K562 (cell line): Measurements from ENCODE around the gene KLK1. TPM values are rescaled to one million over a fixed set of nuclear protein-coding genes. Genes with fewer than 3 reads are reported as not detected.
A peak's percentile ranks its signal among the peaks of the same experiment; 100 is the strongest.

Experiments
- ARNT ChIP-seq, 2 experiments: fragments of 450-650 bp; IDR thresholded peaks; 2 replicates each; pipeline ENCODE4 v1.6.1; 2016; ENCODE audit warnings: mild to moderate bottlenecking in 1 of 2
- CHD2 ChIP-seq: IDR thresholded peaks from 2 replicates; pipeline ENCODE4 v1.6.1; 2011; ENCODE audit warnings: low read depth, low read length
- CLOCK ChIP-seq: fragments of 250-450 bp; sonication (Bioruptor Pico); IDR thresholded peaks from 2 replicates; pipeline ENCODE4 v1.4.0; 2020; ENCODE audit warnings: mild to moderate bottlenecking, moderate library complexity, borderline replicate concordance
- COPS2 ChIP-seq: fragments of 450-650 bp; conservative IDR thresholded peaks from 2 replicates; pipeline ENCODE4 v1.6.1; 2016; ENCODE audit warnings: mild to moderate bottlenecking, moderate library complexity
- HDAC2 ChIP-seq: fragments of 450-650 bp; IDR thresholded peaks from 2 replicates; pipeline ENCODE4 v1.6.1; 2016; ENCODE audit warnings: mild to moderate bottlenecking
- HMGN3 ChIP-seq: IDR thresholded peaks from 2 replicates; pipeline ENCODE4 v1.6.1; 2011; ENCODE audit warnings: borderline replicate concordance, low read depth, mild to moderate bottlenecking, mixed read lengths, low read length; ENCODE audit not compliant: insufficient read length; ENCODE audit errors: extremely low read depth
- JUND ChIP-seq, 2 experiments: IDR thresholded peaks; 2 replicates in 1 of 2; 3 replicates in 1 of 2; pipeline ENCODE4 v1.6.1; 2011; ENCODE audit warnings: borderline replicate concordance in 2 of 2, low read depth in 2 of 2, low read length in 2 of 2, improper control_type of control experiment in 1 of 2, missing biosample characterization in 1 of 2, missing genetic modification characterization in 1 of 2, missing genetic modification reagents in 1 of 2
- L3MBTL2 ChIP-seq: fragments of 450-650 bp; IDR thresholded peaks from 2 replicates; pipeline ENCODE4 v1.6.1; 2016; ENCODE audit warnings: mild to moderate bottlenecking, moderate library complexity
- NR1H2 ChIP-seq: sonication (generic); formaldehyde crosslinking; IDR thresholded peaks from 2 replicates; pipeline ENCODE4 v1.4.0; 2020; ENCODE audit warnings: mild to moderate bottlenecking, missing genetic modification reagents
- PHF21A ChIP-seq: fragments of 450-650 bp; IDR thresholded peaks from 2 replicates; pipeline ENCODE4 v1.6.1; 2017; ENCODE audit warnings: low read depth, borderline replicate concordance
- POU5F1 ChIP-seq: fragments of 150-350 bp; IDR thresholded peaks from 2 replicates; pipeline ENCODE4 v1.6.1; 2014; ENCODE audit warnings: borderline replicate concordance, low read length, low read depth, mild to moderate bottlenecking; ENCODE audit not compliant: partially characterized antibody
- RBM34 ChIP-seq: fragments of 200-400 bp; formaldehyde crosslinking; IDR thresholded peaks from 2 replicates; pipeline ENCODE4 v1.6.1; 2018; ENCODE audit warnings: low read length, borderline replicate concordance; ENCODE audit not compliant: insufficient read depth
- SMAD4 ChIP-seq: fragments of 250-450 bp; sonication (Bioruptor Pico); conservative IDR thresholded peaks from 2 replicates; pipeline ENCODE4 v1.8.0; 2021; ENCODE audit warnings: inconsistent platforms, mild to moderate bottlenecking, moderate library complexity
- SOX6 ChIP-seq: fragments of 450-650 bp; IDR thresholded peaks from 2 replicates; pipeline ENCODE4 v1.6.1; 2014; ENCODE audit warnings: mild to moderate bottlenecking
- ZBTB43 ChIP-seq: sonication (generic); formaldehyde crosslinking; IDR thresholded peaks from 2 replicates; pipeline ENCODE4 v1.8.0; 2023; ENCODE audit warnings: mild to moderate bottlenecking, missing genetic modification reagents
- ZFPM2 ChIP-seq: fragments of 250-450 bp; sonication (Bioruptor Pico); IDR thresholded peaks from 2 replicates; pipeline ENCODE4 v1.5.1; 2022; ENCODE audit warnings: mild to moderate bottlenecking
- ZFX ChIP-seq: sonication (generic); formaldehyde crosslinking; IDR thresholded peaks from 2 replicates; pipeline ENCODE4 v1.8.0; 2022; ENCODE audit warnings: mild to moderate bottlenecking, missing genetic modification reagents, moderate library complexity
- ZNF740 ChIP-seq, 3 experiments: fragments of 200-800 bp in 1 of 3; sonication (Bioruptor generic) in 1 of 3; sonication (generic) in 1 of 3; formaldehyde crosslinking in 1 of 3; IDR thresholded peaks; 2 replicates each; pipeline versions ENCODE4 v1.6.1 to v1.8.0; 2016 to 2022; ENCODE audit warnings: mild to moderate bottlenecking in 2 of 3, missing compliant biosample characterization in 2 of 3, missing genetic modification characterization in 2 of 3, missing genetic modification reagents in 1 of 3
- ZNF780A ChIP-seq: fragments of 250-450 bp; sonication (Bioruptor Pico); IDR thresholded peaks from 2 replicates; pipeline ENCODE4 v1.5.0; 2021; ENCODE audit warnings: mild to moderate bottlenecking
- polyA plus RNA-seq, 8 experiments: library from polyadenylated mRNA; depleted of rRNA in 4 of 8; stranded (reverse) in 5 of 8; unstranded in 3 of 8; fragments of >200 nt; fragmentation: Nextera tagmentation in 2 of 8; fragmentation: Illumina TruSeq in 1 of 8; extraction: Ambion mirVana in 2 of 8; extraction: Trizol in 1 of 8; gene quantifications; 2 replicates each; pipeline versions ENCODE4 v1.2.1 to v1.2.3, GENCODE V29; 2011 to 2014; ENCODE audit warnings: inconsistent platforms in 1 of 8, missing spikeins in 1 of 8
- total RNA-seq, 7 experiments: library from RNA; depleted of rRNA in 6 of 7; stranded (reverse); fragments of >200 nt in 6 of 7; fragmentation: Illumina TruSeq in 2 of 7; extraction: Trizol in 2 of 7; gene quantifications; 2 replicates each; pipeline versions ENCODE4 v1.2.1 to v1.2.3, GENCODE V29; 2011 to 2021; ENCODE audit warnings: low replicate concordance in 1 of 7
- TF ChIP-seq, protein P1 (sequence below): fragments of 250-450 bp; sonication (Bioruptor Pico); IDR thresholded peaks from 2 replicates; pipeline ENCODE4 v1.4.0; 2020; ENCODE audit warnings: mild to moderate bottlenecking

KLK1 gene
- total and polyA plus RNA-seq, 9 of the 15 experiments (the other 6 are each of a cell fraction or from before 2014, with no cell fraction given) = 0.87 to 15.4 (median 9.1) TPM

DNA sequence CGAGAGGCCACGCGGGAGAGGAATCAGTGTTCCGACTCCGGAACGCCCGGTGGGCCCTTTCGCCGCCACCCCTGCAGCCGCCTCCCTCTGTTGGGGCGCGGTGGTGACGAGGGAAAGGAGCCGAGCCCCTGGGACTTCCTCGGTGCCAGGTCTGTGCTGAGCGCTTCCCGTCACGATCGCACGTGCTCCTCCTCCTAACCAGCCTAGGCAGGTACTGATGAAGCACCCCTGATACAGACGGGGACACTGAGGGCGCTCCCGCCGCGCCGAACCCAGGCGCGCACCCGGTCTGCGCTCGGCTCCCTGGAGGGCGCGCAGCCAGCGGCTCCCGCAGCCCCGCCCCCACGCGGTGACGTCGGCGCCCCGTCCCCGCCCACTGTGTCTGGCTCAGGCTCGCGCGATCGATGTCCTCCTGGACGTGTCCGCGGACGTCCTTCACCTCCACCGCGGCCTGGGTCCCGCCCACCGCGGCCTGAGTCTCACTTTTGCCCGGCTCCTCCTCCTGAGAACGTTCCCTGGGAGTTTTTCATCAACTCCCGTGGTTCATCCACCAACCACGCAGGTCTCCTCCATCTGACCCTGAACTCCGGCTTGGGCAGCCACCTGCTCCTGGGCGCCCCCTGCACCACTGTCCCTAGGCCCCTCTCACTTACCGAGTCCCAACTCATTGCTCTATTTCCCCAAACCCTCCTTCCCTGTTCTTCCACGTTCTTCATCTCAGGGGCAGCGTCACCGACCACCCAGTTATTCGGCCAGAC lies 12.4 kb upstream of the KLK1 start (continued):
- TF ChIP-seq, protein P1, sequence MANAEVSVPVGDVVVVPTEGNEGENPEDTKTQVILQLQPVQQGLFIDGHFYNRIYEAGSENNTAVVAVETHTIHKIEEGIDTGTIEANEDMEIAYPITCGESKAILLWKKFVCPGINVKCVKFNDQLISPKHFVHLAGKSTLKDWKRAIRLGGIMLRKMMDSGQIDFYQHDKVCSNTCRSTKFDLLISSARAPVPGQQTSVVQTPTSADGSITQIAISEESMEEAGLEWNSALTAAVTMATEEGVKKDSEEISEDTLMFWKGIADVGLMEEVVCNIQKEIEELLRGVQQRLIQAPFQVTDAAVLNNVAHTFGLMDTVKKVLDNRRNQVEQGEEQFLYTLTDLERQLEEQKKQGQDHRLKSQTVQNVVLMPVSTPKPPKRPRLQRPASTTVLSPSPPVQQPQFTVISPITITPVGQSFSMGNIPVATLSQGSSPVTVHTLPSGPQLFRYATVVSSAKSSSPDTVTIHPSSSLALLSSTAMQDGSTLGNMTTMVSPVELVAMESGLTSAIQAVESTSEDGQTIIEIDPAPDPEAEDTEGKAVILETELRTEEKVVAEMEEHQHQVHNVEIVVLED (CRISPR knock-in tag) = peak; percentile 50
- no peak for TF ChIP-seq COPS2
- no peak for TF ChIP-seq NR1H2 (CRISPR knock-in tag)
- TF ChIP-seq POU5F1 = no peak
- no peak for TF ChIP-seq ARNT (IDR thresholded peaks at IDR 0.05)
- 0 out of 2 replicates have a peak, but pooled peaks have one; percentile 26 for TF ChIP-seq ZNF740 (CRISPR knock-in tag; IDR thresholded peaks at IDR 0.05)
- TF ChIP-seq ZNF740 (tag; IDR thresholded peaks at IDR 0.05) = no peak
- TF ChIP-seq ZFPM2 (CRISPR knock-in tag) = 0 out of 2 replicates have a peak, but pooled peaks have one; percentile 31
- peak; percentile 78 for TF ChIP-seq SMAD4
- 0 out of 2 replicates have a peak, but pooled peaks have one; percentile 44 for TF ChIP-seq PHF21A
- TF ChIP-seq ZBTB43 (CRISPR knock-in tag) = no peak
- peak; percentile 87 for TF ChIP-seq L3MBTL2
- 0 out of 2 replicates have a peak, but pooled peaks have one; percentile 34 for TF ChIP-seq HDAC2
- peak; percentile 15; the same call in 1 of the 2 replicates for TF ChIP-seq JUND (IDR thresholded peaks at IDR 0.05; ENCODE audit: borderline replicate concordance, low read depth, low read length)
- peak; percentile 28; the same call in 1 of the 3 replicates for TF ChIP-seq JUND (tag; IDR thresholded peaks at IDR 0.05; ENCODE audit: borderline replicate concordance, low read depth, low read length)
- TF ChIP-seq ZNF780A (CRISPR knock-in tag) = no peak
- peak; percentile 26 for TF ChIP-seq HMGN3
- peak; percentile 24; the same call in 1 of the 2 replicates for TF ChIP-seq SOX6
- peak; percentile 55 for TF ChIP-seq CHD2
- TF ChIP-seq RBM34 = no peak
- TF ChIP-seq CLOCK (CRISPR knock-in tag) = no peak
- TF ChIP-seq ZFX = peak; percentile 86
